UCSD-AML1 (cell line): ENCODE measurements around the gene CRK.
"Not testable (repeated sequence)": the region's sequence is repeated elsewhere in the genome, so short reads cannot be mapped to it uniquely, and the experiment has no call there.

Experiments used
- DNase-seq: peaks from one replicate; lab custom pipeline; 2025; ENCODE audit not compliant: unreplicated experiment; lab: John Stamatoyannopoulos, UW

Gene CRK

DNA sequence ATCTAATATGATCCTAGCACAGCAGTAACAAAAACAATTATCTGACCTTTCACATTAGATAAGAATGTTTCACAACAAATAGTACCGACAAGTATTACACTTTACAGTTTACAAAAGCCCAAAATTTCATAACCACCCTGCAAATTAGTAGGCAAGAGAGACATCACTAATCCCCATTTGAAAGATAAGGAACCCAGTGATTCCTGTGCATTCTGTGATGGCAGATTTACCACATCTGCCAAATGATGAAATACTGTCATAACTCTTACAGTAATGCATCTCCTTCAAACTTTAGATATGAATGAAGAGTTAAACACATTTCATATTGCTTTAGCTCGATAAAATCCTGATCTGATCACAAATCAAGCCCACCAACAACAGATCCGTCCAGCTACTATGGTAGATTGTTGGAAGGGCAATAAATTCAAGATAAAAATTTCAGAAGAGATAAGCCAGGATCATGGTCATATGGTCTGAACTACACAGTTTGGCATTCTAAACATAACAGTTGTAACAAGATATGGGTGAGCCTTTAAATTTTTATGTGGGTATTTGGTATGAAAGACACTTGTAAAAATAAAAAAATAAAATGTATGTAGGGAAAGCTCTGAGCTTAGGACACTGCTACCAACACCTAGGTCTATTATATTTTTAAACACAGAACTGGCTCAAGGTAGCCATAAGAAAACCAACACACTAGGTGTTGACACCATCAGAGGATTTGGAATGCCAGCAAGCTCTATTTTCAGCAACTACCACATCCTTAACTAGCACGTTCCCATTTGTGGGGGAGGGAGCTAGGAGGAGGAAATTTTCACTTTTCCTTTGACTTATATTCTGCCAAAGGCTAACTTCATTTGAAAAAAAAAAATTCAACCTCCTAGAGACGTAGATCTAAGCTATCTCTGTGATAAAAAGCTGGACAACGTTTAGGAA is 65.3 kb downstream of the CRK start:
- DNase-seq: no peak

DNA sequence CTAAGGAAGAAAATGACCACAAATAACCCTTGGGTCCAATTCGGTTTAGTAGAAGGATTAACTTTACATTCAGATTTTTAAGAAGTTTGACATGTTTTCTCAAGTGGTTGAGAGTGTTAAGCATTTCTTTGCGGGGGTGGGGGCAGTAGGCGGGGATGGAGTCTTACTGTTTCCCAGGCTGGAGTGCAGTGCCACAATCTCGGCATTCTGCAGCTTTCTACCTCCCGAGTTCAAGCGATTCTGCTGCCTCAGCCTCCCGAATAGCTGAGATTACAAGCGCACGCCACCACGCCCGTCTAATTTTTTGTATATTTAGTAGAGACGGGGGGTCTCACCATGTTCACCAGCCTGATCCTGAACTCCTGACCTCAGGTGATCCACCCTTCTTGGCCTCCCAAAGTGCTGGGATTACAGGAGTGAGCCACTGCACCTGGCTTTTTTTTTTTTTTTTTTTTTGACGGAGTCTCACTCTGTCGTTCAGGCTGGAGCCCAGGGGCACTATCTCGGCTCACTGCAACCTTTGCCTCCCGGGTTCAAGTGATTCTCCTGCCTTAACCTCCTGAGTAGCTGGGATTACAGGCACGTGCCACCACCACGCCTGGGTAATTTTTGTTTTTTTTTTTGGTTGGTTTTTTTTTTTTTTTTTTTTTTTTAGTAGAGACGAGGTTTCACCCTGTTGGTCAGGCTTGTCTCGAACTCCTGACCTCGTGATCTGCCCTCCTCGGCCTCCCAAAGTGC is 68.4 kb downstream of the CRK start:
- DNase-seq: not testable (repeated sequence)

DNA sequence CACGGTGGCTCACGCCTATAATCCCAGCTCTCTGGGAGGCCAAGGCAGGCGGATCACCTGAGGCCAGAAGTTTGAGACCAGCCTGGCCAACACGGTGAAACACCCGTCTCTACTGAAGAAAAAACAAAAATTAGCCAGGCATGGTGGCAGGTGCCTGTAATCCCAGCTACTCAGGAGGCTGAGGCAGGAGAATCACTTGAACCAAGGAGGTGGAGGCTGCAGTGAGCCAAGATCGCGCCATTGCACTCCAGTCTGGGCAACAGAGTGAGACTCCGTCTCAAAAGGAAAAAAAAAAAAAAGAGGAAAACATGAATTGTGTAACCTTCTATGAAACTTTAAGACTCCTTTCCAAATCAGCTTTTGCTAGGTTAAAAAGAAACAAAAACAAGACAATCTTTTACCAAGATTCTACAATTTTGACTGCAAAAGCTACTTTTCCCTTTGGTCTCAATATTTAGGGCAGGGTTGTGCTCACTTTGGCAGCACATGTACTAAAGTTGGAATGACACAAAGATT is 69.3 kb downstream of the CRK start:
- not testable (repeated sequence) for DNase-seq

GRCh38 chr17:1386265-1386664 is 69.8 kb downstream of the CRK start:
- DNase-seq: no peak

- no peak for DNase-seq
These were observed 70.2 kb downstream of the CRK start for GRCh38 chr17:1385861-1386260.

- DNase-seq: no peak
These were observed 71.1 kb downstream of the CRK start for GRCh38 chr17:1384905-1385435.

DNA sequence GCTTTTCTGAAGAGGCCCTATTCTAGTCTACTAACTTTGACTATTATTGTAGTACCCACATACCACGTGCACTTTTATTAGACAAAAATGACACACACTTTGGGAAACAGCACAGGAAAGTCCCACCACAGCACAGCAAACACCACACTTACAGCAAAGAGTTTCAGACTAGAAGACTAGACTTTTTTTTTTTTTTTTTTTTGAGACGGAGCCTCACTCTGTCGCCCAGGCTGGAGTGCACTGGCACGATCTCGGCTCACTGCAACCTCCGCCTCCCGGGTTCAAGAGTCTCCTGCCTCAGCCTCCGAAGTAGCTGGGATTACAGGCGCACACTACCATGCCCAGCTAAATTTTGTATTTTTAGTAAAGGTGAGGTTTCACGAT is 76.1 kb downstream of the CRK start:
- DNase-seq: no peak

GRCh38 chr17:1379208-1379929 is 76.7 kb downstream of the CRK start:
- no peak for DNase-seq

- DNase-seq: not testable (repeated sequence)
These were observed 77.6 kb downstream of the CRK start for GRCh38 chr17:1378476-1378860.

GRCh38 chr17:1377334-1377733 is 78.7 kb downstream of the CRK start:
- no peak for DNase-seq

DNA sequence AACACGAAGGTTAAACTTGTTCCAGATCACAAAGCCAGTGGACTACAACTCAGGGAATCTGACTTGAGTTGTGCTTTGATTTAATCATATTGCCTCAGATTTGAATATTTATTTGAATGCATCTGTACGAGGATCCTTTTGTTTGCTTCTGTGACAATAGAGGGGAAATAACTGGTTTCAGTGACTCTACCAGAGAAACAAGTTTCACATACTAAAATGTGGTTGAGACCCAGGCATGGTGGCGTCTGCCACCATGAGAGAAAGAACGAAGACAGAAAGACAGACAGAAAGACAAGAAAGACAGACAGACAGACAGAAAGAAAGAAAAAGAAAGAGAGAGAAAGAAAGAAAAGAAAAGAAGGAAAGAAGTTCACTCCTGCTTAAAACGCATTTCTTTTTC is 80.0 kb downstream of the CRK start:
- DNase-seq: no peak

GRCh38 chr17:1375615-1376014 is 80.4 kb downstream of the CRK start:
- DNase-seq: no peak

- DNase-seq: no peak
These were observed 81.4 kb downstream of the CRK start for GRCh38 chr17:1374431-1375177.

DNA sequence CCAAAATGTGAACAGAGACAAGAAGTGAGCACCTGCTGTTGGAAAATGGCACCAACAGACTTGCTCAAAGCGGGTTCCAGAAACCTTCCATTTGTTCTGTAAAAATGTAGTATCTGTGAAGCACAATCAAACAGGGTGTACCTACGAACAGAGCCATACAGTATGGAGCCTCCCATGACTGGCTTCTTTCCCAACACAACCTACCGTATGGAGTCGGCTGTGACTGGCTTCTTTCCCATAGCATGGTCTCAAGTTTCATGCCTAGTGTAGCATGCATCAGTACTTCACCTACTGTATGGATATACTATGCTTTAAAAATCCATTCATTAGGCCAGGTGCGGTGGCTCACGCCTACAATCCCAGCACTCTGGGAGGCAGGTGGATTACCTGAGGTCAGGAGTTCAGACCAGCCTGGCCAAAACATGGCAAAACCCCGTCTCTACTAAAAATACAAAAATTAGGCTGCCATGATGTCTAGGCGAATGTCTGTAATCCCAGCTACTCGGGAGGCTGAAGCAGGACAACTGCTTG is 82.3 kb downstream of the CRK start:
- DNase-seq: no peak

- DNase-seq: no peak
These were observed 83.4 kb downstream of the CRK start for GRCh38 chr17:1372618-1373017.

GRCh38 chr17:1371893-1372590 is 84.0 kb downstream of the CRK start:
- DNase-seq: no peak
